GM12891 (cell line): Measurements from ENCODE around the gene TM9SF2.

ENCODE experiments used
- POLR2A ChIP-seq: IDR thresholded peaks from 2 replicates; pipeline ENCODE4 v1.6.1; 2011; ENCODE audit warnings: low read depth, low read length, control low read depth
- POLR2AphosphoS5 ChIP-seq: IDR thresholded peaks from 2 replicates; pipeline ENCODE4 v1.6.1; 2011; ENCODE audit warnings: low read depth, low read length, control low read depth
- SPI1 ChIP-seq: IDR thresholded peaks from 2 replicates; pipeline ENCODE4 v1.6.1; 2011; ENCODE audit warnings: low read depth, low read length, control low read depth
- TAF1 ChIP-seq: IDR thresholded peaks from 2 replicates; pipeline ENCODE4 v1.6.1; 2011; ENCODE audit warnings: low read depth, low read length, control low read depth

DNA sequence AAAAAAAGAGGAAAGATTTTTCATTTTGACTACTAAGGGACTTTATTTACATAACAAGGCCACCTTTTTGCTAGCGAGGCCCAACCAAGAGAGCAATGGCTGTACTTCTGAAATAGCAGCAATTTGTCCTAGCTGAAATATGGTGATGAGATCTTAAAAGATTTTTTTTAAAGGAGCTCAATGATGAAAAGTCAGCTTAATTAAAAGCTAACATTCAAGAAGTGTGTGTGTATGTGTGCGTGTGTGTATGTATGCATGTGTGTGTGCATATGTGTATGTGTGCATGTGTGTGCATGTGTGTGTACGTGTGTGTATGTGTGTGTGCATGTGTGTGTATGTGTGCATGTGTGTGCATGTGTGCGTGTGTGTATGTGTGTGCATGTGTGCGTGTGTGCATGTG, 24.6 kb upstream of the TM9SF2 start:
- TF ChIP-seq POLR2AphosphoS5 (no peak), POLR2A (no peak), SPI1 (no peak), TAF1 (no peak)
